Spleen (tissue), 7 donors: ENCODE data around the gene SEMA3G.

Experiments used
- POLR2A ChIP-seq, 3 donors: fragments of 450-650 bp; IDR thresholded peaks; one replicate each; pipeline ENCODE4 v1.5.1; 2017; ENCODE audit warnings: antibody characterized with exemption in 3 of 3, mild to moderate bottlenecking in 1 of 3
- POLR2AphosphoS5 ChIP-seq, 3 donors: sonication (generic); formaldehyde crosslinking; IDR thresholded peaks; one replicate each; pipeline ENCODE4 v1.5.1; 2017; ENCODE audit warnings: antibody characterized with exemption in 3 of 3
- TF ChIP-seq, protein P1 (sequence below), 11 experiments: fragments of 200-600 bp in 7 of 11; fragments of 450-650 bp in 4 of 11; sonication (generic) in 4 of 11; IDR thresholded peaks in 8 of 11; conservative IDR thresholded peaks in 3 of 11; 1 replicate in 7 of 11; 2 replicates in 4 of 11; pipeline versions ENCODE4 v1.4.0 to v1.8.0; 2016 to 2021; ENCODE audit warnings: antibody characterized with exemption in 11 of 11, inconsistent platforms in 4 of 11, mild to moderate bottlenecking in 1 of 11
- donor health status: DM: no; HTN: no; CAD: no; lungs with moderate emphysema.
- donor health status: DM: no; HTN: no; CAD: no.
- donor health status: DM: no; HTN: no; CAD: no.

DNA sequence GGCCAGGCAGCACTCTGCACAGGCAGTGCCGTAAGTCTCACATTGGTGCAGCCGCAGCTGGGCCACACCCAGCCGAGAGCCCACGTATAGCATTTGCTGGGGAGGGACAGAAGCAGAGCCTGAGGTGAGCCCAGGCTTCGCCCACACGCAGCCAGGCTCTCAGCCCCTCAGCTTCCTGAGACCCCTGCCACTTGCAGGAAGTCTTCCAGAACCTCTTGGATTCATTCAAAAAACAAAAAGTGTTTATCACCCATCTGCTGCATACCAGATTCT is 6.9 kb downstream of the SEMA3G start:
- TF ChIP-seq, protein P1, sequence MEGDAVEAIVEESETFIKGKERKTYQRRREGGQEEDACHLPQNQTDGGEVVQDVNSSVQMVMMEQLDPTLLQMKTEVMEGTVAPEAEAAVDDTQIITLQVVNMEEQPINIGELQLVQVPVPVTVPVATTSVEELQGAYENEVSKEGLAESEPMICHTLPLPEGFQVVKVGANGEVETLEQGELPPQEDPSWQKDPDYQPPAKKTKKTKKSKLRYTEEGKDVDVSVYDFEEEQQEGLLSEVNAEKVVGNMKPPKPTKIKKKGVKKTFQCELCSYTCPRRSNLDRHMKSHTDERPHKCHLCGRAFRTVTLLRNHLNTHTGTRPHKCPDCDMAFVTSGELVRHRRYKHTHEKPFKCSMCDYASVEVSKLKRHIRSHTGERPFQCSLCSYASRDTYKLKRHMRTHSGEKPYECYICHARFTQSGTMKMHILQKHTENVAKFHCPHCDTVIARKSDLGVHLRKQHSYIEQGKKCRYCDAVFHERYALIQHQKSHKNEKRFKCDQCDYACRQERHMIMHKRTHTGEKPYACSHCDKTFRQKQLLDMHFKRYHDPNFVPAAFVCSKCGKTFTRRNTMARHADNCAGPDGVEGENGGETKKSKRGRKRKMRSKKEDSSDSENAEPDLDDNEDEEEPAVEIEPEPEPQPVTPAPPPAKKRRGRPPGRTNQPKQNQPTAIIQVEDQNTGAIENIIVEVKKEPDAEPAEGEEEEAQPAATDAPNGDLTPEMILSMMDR (IDR thresholded peaks at IDR 0.05 in 8 of 11, conservative IDR thresholded peaks at IDR 0.05 in 3 of 11), result no peak
- TF ChIP-seq POLR2A (IDR thresholded peaks at IDR 0.05) (no peak), POLR2AphosphoS5 (IDR thresholded peaks at IDR 0.05) (no peak)
